Measurements from ENCODE around the gene FBXO9.

- TF ChIP-seq CTCF (IDR thresholded peaks at IDR 0.05) (no peak), POLR2AphosphoS5 (IDR thresholded peaks at IDR 0.05) (no peak)
Observed at GRCh38 chr6:53107091-53107490, 41.9 kb downstream of the FBXO9 start.
